ENCODE results near the gene YES1.

DNA sequence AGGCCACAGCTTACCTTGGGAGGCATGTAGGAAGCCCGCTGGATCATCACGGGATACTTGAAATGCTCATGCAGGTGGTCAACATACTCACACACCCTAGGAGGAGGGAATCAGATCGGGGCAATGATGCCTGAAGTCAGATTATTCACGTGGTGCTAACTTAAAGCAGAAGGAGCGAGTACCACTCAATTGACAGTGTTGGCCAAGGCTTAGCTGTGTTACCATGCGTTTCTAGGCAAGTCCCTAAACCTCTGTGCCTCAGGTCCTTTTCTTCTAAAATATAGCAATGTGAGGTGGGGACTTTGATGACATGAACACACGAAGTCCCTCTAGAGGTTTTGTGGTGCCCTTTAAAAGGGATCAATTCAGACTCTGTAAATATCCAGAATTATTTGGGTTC, 136.7 kb downstream of the YES1 start:
- TF ChIP-seq, protein P1, sequence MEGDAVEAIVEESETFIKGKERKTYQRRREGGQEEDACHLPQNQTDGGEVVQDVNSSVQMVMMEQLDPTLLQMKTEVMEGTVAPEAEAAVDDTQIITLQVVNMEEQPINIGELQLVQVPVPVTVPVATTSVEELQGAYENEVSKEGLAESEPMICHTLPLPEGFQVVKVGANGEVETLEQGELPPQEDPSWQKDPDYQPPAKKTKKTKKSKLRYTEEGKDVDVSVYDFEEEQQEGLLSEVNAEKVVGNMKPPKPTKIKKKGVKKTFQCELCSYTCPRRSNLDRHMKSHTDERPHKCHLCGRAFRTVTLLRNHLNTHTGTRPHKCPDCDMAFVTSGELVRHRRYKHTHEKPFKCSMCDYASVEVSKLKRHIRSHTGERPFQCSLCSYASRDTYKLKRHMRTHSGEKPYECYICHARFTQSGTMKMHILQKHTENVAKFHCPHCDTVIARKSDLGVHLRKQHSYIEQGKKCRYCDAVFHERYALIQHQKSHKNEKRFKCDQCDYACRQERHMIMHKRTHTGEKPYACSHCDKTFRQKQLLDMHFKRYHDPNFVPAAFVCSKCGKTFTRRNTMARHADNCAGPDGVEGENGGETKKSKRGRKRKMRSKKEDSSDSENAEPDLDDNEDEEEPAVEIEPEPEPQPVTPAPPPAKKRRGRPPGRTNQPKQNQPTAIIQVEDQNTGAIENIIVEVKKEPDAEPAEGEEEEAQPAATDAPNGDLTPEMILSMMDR (IDR thresholded peaks at IDR 0.05; ENCODE audit: poor library complexity, severe bottlenecking), result no peak
- TF ChIP-seq EZH2 (IDR thresholded peaks at IDR 0.05; ENCODE audit: borderline replicate concordance, insufficient read depth, low read length, poor library complexity, severe bottlenecking) (no peak), RAD21 (conservative IDR thresholded peaks at IDR 0.05) (no peak), POLR2AphosphoS5 (IDR thresholded peaks at IDR 0.05) (no peak), MXI1 (conservative IDR thresholded peaks at IDR 0.05; ENCODE audit: poor library complexity, severe bottlenecking) (no peak), SMC3 (conservative IDR thresholded peaks at IDR 0.05; ENCODE audit: poor library complexity) (no peak), EP300 (conservative IDR thresholded peaks at IDR 0.05; ENCODE audit: poor library complexity, severe bottlenecking) (no peak), TAF1 (IDR thresholded peaks at IDR 0.05; ENCODE audit: low read depth) (no peak)
- TF ChIP-seq, protein P2, sequence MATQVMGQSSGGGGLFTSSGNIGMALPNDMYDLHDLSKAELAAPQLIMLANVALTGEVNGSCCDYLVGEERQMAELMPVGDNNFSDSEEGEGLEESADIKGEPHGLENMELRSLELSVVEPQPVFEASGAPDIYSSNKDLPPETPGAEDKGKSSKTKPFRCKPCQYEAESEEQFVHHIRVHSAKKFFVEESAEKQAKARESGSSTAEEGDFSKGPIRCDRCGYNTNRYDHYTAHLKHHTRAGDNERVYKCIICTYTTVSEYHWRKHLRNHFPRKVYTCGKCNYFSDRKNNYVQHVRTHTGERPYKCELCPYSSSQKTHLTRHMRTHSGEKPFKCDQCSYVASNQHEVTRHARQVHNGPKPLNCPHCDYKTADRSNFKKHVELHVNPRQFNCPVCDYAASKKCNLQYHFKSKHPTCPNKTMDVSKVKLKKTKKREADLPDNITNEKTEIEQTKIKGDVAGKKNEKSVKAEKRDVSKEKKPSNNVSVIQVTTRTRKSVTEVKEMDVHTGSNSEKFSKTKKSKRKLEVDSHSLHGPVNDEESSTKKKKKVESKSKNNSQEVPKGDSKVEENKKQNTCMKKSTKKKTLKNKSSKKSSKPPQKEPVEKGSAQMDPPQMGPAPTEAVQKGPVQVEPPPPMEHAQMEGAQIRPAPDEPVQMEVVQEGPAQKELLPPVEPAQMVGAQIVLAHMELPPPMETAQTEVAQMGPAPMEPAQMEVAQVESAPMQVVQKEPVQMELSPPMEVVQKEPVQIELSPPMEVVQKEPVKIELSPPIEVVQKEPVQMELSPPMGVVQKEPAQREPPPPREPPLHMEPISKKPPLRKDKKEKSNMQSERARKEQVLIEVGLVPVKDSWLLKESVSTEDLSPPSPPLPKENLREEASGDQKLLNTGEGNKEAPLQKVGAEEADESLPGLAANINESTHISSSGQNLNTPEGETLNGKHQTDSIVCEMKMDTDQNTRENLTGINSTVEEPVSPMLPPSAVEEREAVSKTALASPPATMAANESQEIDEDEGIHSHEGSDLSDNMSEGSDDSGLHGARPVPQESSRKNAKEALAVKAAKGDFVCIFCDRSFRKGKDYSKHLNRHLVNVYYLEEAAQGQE (IDR thresholded peaks at IDR 0.05; ENCODE audit: borderline replicate concordance), result no peak

All from neural cell (in vitro differentiated cells).